Upper lobe of right lung (tissue), 1 donor: Measurements from ENCODE around the gene PLEKHJ1. TPM values are rescaled to one million over a fixed set of nuclear protein-coding genes. Genes with fewer than 3 reads are reported as not detected.
A peak's percentile ranks its signal among the peaks of the same experiment; 100 is the strongest.

Experiments
- ATAC-seq: fragments of 200-7000 bp; cut with Tn5 transposase; one replicate; pipeline ENCODE4 v1.9.1; 2020; ENCODE audit warnings: mild to moderate bottlenecking, moderate library complexity
- DNase-seq: peaks from one replicate; pipeline ENCODE4 v3.0.0-alpha.2; 2020
- H3K27ac ChIP-seq: fragments of 200-600 bp; one replicate; pipeline ENCODE4 v1.8.0; 2022
- H3K27me3 ChIP-seq: fragments of 200-600 bp; one replicate; pipeline ENCODE4 v1.8.0; 2022; ENCODE audit warnings: mild to moderate bottlenecking
- H3K36me3 ChIP-seq: fragments of 200-600 bp; one replicate; pipeline ENCODE4 v1.8.0; 2022
- H3K4me1 ChIP-seq: fragments of 200-600 bp; one replicate; pipeline ENCODE4 v1.8.0; 2022
- H3K4me3 ChIP-seq: fragments of 200-600 bp; one replicate; pipeline ENCODE4 v1.8.0; 2022; ENCODE audit warnings: mild to moderate bottlenecking
- H3K9me3 ChIP-seq: fragments of 200-600 bp; one replicate; pipeline ENCODE4 v1.8.0; 2022
- intact Hi-C: fragments of 100-400 bp; cut with DNase I; formaldehyde crosslinking; loops from one replicate; pipeline ENCODE4 v1.11.0; 2022
- total RNA-seq: library from RNA; stranded (reverse); fragmentation: NEBNext Ultra II Directional; extraction: Animal tissue kit (Norgen Biotek cat#: 25700); gene quantifications from one replicate; pipeline ENCODE4 v1.2.1, GENCODE V29; 2021
- TF ChIP-seq, protein P1 (sequence below): fragments of 200-600 bp; IDR thresholded peaks from one replicate; pipeline ENCODE4 v1.8.0; 2022; ENCODE audit warnings: antibody characterized with exemption
- donor health status: DM: no; HTN: yes; CAD: no; lungs with severe emphysema.

PLEKHJ1 gene
- total RNA-seq, 1 donor from 2014 or later = 54.6 TPM

DNA sequence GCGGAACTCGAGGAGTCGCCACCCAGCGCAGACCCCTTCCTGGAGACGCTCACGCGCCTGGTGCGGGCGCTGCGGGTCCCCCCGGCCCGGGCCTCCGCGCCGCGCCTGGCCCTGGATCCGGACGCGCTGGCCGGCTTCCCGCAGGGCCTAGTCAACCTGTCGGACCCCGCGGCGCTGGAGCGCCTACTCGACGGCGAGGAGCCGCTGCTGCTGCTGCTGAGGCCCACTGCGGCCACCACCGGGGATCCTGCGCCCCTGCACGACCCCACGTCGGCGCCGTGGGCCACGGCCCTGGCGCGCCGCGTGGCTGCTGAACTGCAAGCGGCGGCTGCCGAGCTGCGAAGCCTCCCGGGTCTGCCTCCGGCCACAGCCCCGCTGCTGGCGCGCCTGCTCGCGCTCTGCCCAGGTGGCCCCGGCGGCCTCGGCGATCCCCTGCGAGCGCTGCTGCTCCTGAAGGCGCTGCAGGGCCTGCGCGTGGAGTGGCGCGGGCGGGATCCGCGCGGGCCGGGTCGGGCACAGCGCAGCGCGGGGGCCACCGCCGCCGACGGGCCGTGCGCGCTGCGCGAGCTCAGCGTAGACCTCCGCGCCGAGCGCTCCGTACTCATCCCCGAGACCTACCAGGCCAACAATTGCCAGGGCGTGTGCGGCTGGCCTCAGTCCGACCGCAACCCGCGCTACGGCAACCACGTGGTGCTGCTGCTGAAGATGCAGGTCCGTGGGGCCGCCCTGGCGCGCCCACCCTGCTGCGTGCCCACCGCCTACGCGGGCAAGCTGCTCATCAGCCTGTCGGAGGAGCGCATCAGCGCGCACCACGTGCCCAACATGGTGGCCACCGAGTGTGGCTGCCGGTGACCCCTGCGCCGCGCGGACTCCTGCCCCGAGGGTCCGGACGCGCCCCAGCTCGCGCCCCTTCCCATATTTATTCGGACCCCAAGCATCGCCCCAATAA lies 15.3 kb upstream of the PLEKHJ1 start:
- Histone ChIP-seq H3K27ac (no peak overlapping the region), H3K4me3 (peak overlapping the region; percentile 26), H3K27me3 (peaks cover 50% of the 10 kb centered on the region), H3K4me1 (peaks cover 30% of the 10 kb centered on the region), H3K36me3 (peaks cover 14% of the 10 kb centered on the region), H3K9me3 (no peaks in the 10 kb centered on the region)
- intact Hi-C loops = no loop called here
- ATAC-seq (no peak), DNase-seq (no peak)
- TF ChIP-seq, protein P1, sequence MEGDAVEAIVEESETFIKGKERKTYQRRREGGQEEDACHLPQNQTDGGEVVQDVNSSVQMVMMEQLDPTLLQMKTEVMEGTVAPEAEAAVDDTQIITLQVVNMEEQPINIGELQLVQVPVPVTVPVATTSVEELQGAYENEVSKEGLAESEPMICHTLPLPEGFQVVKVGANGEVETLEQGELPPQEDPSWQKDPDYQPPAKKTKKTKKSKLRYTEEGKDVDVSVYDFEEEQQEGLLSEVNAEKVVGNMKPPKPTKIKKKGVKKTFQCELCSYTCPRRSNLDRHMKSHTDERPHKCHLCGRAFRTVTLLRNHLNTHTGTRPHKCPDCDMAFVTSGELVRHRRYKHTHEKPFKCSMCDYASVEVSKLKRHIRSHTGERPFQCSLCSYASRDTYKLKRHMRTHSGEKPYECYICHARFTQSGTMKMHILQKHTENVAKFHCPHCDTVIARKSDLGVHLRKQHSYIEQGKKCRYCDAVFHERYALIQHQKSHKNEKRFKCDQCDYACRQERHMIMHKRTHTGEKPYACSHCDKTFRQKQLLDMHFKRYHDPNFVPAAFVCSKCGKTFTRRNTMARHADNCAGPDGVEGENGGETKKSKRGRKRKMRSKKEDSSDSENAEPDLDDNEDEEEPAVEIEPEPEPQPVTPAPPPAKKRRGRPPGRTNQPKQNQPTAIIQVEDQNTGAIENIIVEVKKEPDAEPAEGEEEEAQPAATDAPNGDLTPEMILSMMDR = no peak

DNA sequence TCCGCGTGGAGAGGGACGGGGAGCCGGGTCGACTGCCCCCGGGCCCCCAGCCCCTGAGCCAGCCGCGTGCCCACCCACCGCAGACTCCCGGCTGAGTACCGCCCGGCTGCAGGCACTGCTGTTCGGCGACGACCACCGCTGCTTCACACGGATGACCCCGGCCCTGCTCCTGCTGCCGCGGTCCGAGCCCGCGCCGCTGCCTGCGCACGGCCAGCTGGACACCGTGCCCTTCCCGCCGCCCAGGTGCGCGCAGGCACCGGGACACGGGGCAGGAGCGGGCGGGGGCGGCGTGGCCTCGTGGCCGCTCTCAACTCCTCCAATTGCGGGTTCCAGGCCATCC lies 14.6 kb upstream of the PLEKHJ1 start:
- H3K27me3 ChIP-seq = peaks cover 50% of the 10 kb centered on the region

DNA sequence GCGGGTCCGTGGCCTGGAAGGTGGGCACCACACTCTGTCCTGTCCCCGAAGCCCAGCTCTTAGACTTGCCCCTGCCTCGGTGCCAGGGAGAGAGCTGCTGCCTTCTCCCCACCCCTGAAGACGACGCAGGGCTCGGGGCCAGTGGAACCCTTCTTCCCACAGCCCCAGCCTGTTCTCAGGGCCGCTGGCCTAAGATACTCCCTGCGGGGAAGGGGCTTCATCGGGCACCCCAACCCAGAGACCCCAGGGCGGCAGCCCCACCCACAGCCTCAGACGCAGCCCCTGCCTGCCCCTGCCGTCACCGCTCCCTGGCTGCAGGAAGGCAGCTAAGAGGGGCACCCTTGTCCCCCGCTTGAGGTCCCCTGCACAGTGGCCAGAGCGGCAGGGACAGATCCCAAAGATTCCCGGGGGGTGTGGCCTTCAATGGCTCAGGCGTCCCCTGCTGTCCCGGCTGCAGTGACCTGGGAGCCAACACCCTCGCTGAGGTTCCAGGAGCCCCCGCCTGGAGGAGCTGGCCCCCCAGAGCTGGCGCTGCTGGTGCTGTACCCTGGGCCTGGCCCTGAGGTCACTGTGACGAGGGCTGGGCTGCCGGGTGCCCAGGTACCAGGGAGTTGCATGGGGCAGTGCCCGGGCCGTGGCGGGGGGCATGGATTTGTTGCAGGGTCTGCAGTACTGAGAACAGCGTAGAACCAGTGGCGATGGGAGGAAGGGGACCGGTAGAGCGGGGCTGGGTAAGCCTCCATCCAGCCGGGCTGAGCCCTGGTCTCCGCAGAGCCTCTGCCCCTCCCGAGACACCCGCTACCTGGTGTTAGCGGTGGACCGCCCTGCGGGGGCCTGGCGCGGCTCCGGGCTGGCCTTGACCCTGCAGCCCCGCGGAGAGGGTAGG lies 14.0 kb upstream of the PLEKHJ1 start:
- peaks cover 30% of the 10 kb centered on the region for H3K4me1 ChIP-seq
- H3K4me3 ChIP-seq = no peak overlapping the region
- H3K9me3 ChIP-seq = no peaks in the 10 kb centered on the region
- H3K27me3 ChIP-seq = peaks cover 50% of the 10 kb centered on the region
- H3K36me3 ChIP-seq = peaks cover 26% of the 10 kb centered on the region
- TF ChIP-seq, protein P1 = no peak
- ATAC-seq (no peak), DNase-seq (no peak)
- no peak overlapping the region for H3K27ac ChIP-seq
- intact Hi-C loops = no loop called here

More for the DNA sequence above, 14.6 kb upstream of the PLEKHJ1 start:
- H3K9me3 ChIP-seq = no peaks in the 10 kb centered on the region
- H3K36me3 ChIP-seq = peaks cover 20% of the 10 kb centered on the region
- H3K4me3 ChIP-seq = no peak overlapping the region
- no peak for DNase-seq
- no peak overlapping the region for H3K27ac ChIP-seq
- intact Hi-C loops = no loop called here
- ATAC-seq = no peak
- TF ChIP-seq, protein P1 = no peak
- peaks cover 30% of the 10 kb centered on the region for H3K4me1 ChIP-seq

DNA sequence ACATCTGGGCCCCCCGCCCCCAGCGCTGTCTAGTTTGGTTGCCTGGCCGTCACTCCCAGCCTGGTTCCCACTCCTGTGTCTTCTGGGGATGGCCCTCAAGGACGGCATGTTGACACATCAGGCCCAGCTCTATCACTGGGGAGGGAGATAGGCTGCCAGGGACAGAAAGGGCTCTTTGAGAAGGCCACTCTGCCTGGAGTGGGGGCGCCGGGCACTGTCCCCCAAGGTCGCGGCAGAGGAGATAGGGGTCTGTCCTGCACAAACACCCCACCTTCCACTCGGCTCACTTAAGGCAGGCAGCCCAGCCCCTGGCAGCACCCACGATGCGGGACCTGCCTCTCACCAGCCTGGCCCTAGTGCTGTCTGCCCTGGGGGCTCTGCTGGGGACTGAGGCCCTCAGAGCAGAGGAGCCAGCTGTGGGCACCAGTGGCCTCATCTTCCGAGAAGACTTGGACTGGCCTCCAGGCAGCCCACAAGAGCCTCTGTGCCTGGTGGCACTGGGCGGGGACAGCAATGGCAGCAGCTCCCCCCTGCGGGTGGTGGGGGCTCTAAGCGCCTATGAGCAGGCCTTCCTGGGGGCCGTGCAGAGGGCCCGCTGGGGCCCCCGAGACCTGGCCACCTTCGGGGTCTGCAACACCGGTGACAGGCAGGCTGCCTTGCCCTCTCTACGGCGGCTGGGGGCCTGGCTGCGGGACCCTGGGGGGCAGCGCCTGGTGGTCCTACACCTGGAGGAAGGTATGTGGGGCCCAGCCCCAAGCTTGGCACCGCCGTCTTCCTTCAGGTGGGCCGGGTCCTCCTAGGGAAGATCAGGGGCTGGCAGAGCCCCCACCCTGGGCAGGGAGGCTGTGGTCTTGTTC lies 13.1 kb upstream of the PLEKHJ1 start, which contains the start of gene AMH:
Gene AMH, plus strand, starts transcription at position 314 of the 857 bp plus-strand sequence. Its CDS starts 10 bp downstream, at position 324.
- Histone ChIP-seq H3K4me3 (no peak within 1 kb of the TSS), H3K9me3 (no peaks in the 10 kb centered on the region), H3K4me1 (peaks cover 30% of the 10 kb centered on the region), H3K27ac (no peak within 1 kb of the TSS), H3K36me3 (peaks cover 35% of the 10 kb centered on the region), H3K27me3 (peaks cover 50% of the 10 kb centered on the region)
- no peak for DNase-seq
- intact Hi-C loops = no loop called here
- TF ChIP-seq, protein P1 = no peak
- no peak for ATAC-seq
